H9 (cell line): ENCODE measurements around the gene VGLL2. TPM values are rescaled to one million over a fixed set of nuclear protein-coding genes. Genes with fewer than 3 reads are reported as not detected.

ENCODE experiments used
- DNase-seq: peaks from one replicate; pipeline ENCODE4 v3.0.0-alpha.2; 2017
- H2AFZ ChIP-seq: one replicate; pipeline ENCODE4 v1.6.1; 2013; ENCODE audit warnings: mild to moderate bottlenecking, low read length, control low read depth, moderate library complexity
- H2AK5ac ChIP-seq: 2 replicates; pipeline ENCODE4 v1.6.1; 2013; ENCODE audit warnings: low read length, control low read depth, mixed read lengths; ENCODE audit not compliant: insufficient read length
- H2BK120ac ChIP-seq: one replicate; pipeline ENCODE4 v1.6.1; 2013; ENCODE audit warnings: low read depth, mild to moderate bottlenecking, low read length, control low read depth, inconsistent platforms; ENCODE audit not compliant: poor library complexity, severe bottlenecking
- H2BK12ac ChIP-seq: 2 replicates; pipeline ENCODE4 v1.6.1; 2013; ENCODE audit warnings: low read length, control low read depth, mixed read lengths, low read depth; ENCODE audit not compliant: insufficient read length
- H2BK15ac ChIP-seq: 2 replicates; pipeline ENCODE4 v1.6.1; 2013; ENCODE audit warnings: low read depth, low read length, control low read depth
- H2BK20ac ChIP-seq: one replicate; pipeline ENCODE4 v1.6.1; 2013; ENCODE audit warnings: low read depth, mild to moderate bottlenecking, low read length, control low read depth, inconsistent platforms; ENCODE audit not compliant: poor library complexity, severe bottlenecking
- H2BK5ac ChIP-seq: 2 replicates; pipeline ENCODE4 v1.6.1; 2013; ENCODE audit warnings: low read length, control low read depth, mixed read lengths; ENCODE audit not compliant: insufficient read length
- H3K14ac ChIP-seq: 2 replicates; pipeline ENCODE4 v1.6.1; 2013; ENCODE audit warnings: low read length, control low read depth; ENCODE audit not compliant: insufficient read depth
- H3K18ac ChIP-seq: 2 replicates; pipeline ENCODE4 v1.6.1; 2013; ENCODE audit warnings: low read depth, mild to moderate bottlenecking, mixed read lengths, low read length, control low read depth; ENCODE audit not compliant: insufficient read length
- H3K23ac ChIP-seq: 2 replicates; pipeline ENCODE4 v1.6.1; 2013; ENCODE audit warnings: low read length, control low read depth, mixed read lengths, low read depth; ENCODE audit not compliant: insufficient read length
- H3K23me2 ChIP-seq: 2 replicates; pipeline ENCODE4 v1.6.1; 2013; ENCODE audit warnings: low read depth, mild to moderate bottlenecking, mixed read lengths, low read length, control low read depth; ENCODE audit not compliant: insufficient read length, poor library complexity, severe bottlenecking
- H3K27ac ChIP-seq: 2 replicates; pipeline ENCODE4 v1.5.1; 2013; ENCODE audit warnings: low read length, control low read depth, mixed read lengths, low read depth; ENCODE audit not compliant: insufficient read length
- H3K27me3 ChIP-seq: 2 replicates; pipeline ENCODE4 v1.6.1; 2013; ENCODE audit warnings: low read length, control low read depth, inconsistent platforms; ENCODE audit not compliant: insufficient read depth
- H3K4ac ChIP-seq: 2 replicates; pipeline ENCODE4 v1.6.1; 2013; ENCODE audit warnings: low read depth, mild to moderate bottlenecking, control low read depth, inconsistent platforms, low read length, moderate library complexity
- H3K4me1 ChIP-seq: 2 replicates; pipeline ENCODE4 v1.6.1; 2013; ENCODE audit warnings: low read length, control low read depth, inconsistent platforms; ENCODE audit not compliant: insufficient read depth
- H3K4me2 ChIP-seq: 2 replicates; pipeline ENCODE4 v1.6.1; 2013; ENCODE audit warnings: low read length, control low read depth, mixed read lengths; ENCODE audit not compliant: insufficient read length, insufficient read depth
- H3K56ac ChIP-seq: 2 replicates; pipeline ENCODE4 v1.6.1; 2013; ENCODE audit warnings: low read depth, mild to moderate bottlenecking, mixed read lengths, low read length, control low read depth; ENCODE audit not compliant: insufficient read length
- H3K79me1 ChIP-seq: 2 replicates; pipeline ENCODE4 v1.6.1; 2013; ENCODE audit warnings: low read depth, mild to moderate bottlenecking, moderate library complexity, low read length, control low read depth, inconsistent platforms; ENCODE audit not compliant: insufficient read depth, poor library complexity, severe bottlenecking
- H3K79me2 ChIP-seq: 2 replicates; pipeline ENCODE4 v1.6.1; 2013; ENCODE audit warnings: low read length, control low read depth, inconsistent platforms; ENCODE audit not compliant: insufficient read depth
- H3K9ac ChIP-seq: 2 replicates; pipeline ENCODE4 v1.6.1; 2013; ENCODE audit warnings: low read length, control low read depth, mixed read lengths; ENCODE audit not compliant: insufficient read length; ENCODE audit errors: extremely low read depth
- H3K9me3 ChIP-seq: one replicate; pipeline ENCODE4 v1.6.1; 2013; ENCODE audit warnings: low read depth, low read length, inconsistent platforms; ENCODE audit not compliant: control insufficient read depth
- H3T11ph ChIP-seq: one replicate; pipeline ENCODE4 v1.6.1; 2013; ENCODE audit warnings: mild to moderate bottlenecking, low read length, control low read depth, inconsistent platforms
- H4K20me1 ChIP-seq: one replicate; pipeline ENCODE4 v1.6.1; 2013; ENCODE audit not compliant: control insufficient read depth, insufficient read length, insufficient read depth
- H4K5ac ChIP-seq: 2 replicates; pipeline ENCODE4 v1.6.1; 2013; ENCODE audit warnings: low read depth, mild to moderate bottlenecking, mixed read lengths, low read length, control low read depth; ENCODE audit not compliant: insufficient read length
- H4K8ac ChIP-seq: replicated peaks from 2 replicates; pipeline ENCODE4 v1.6.1; 2013; ENCODE audit warnings: low read length, control low read depth, mixed read lengths, low read depth; ENCODE audit not compliant: insufficient read length
- H4K91ac ChIP-seq: 2 replicates; pipeline ENCODE4 v1.6.1; 2013; ENCODE audit warnings: low read depth, mild to moderate bottlenecking, moderate library complexity, mixed read lengths, low read length, control low read depth; ENCODE audit not compliant: insufficient read length
- H3K27ac Mint-ChIP-seq, 3 experiments: 2 replicates in 2 of 3; 3 replicates in 1 of 3; pipeline ENCODE4 v1.8.0; 2020 to 2021; ENCODE audit warnings: mixed read lengths in 3 of 3, mild to moderate bottlenecking in 1 of 3, moderate library complexity in 1 of 3
- H3K27me3 Mint-ChIP-seq: 2 replicates; pipeline ENCODE4 v1.8.0; 2021; ENCODE audit warnings: low read depth, mild to moderate bottlenecking, moderate library complexity, mixed read lengths
- H3K36me3 Mint-ChIP-seq, 3 experiments: 2 replicates in 2 of 3; 3 replicates in 1 of 3; pipeline ENCODE4 v1.8.0; 2020 to 2021; ENCODE audit warnings: low read depth in 3 of 3, mixed read lengths in 3 of 3; ENCODE audit not compliant: insufficient read depth in 1 of 3
- H3K4me1 Mint-ChIP-seq, 2 experiments: 2 replicates each; pipeline ENCODE4 v1.8.0; 2020; ENCODE audit warnings: mixed read lengths in 2 of 2
- H3K4me3 Mint-ChIP-seq, 2 experiments: 2 replicates in 1 of 2; 3 replicates in 1 of 2; pipeline ENCODE4 v1.8.0; 2020 to 2021; ENCODE audit warnings: mild to moderate bottlenecking in 2 of 2, mixed read lengths in 2 of 2, moderate library complexity in 1 of 2
- H3K9me3 Mint-ChIP-seq, 2 experiments: 2 replicates in 1 of 2; 3 replicates in 1 of 2; pipeline ENCODE4 v1.8.0; 2020; ENCODE audit warnings: mild to moderate bottlenecking in 2 of 2, mixed read lengths in 2 of 2, moderate library complexity in 1 of 2
- CTCF ChIP-seq: fragments of 200-600 bp; sonication (generic); conservative IDR thresholded peaks from 3 replicates; pipeline ENCODE4 v1.8.0; 2021; ENCODE audit warnings: antibody characterized with exemption, mild to moderate bottlenecking
- WGBS: extraction: QIAGEN DNeasy Blood & Tissue Kit; methylation state at CpG from one replicate; pipeline ENCODE4 v1.1.7; 2013; ENCODE audit warnings: missing lambda C conversion rate, low lambda C conversion rate, mixed read lengths; ENCODE audit not compliant: insufficient read length; ENCODE audit errors: extremely low coverage; 5-methylcytosine and 5-hydroxymethylcytosine counted together
- total RNA-seq: library from RNA; stranded (reverse); gene quantifications from 2 replicates; pipeline ENCODE4 v1.2.1, GENCODE V29; 2021

The VGLL2 gene
- total RNA-seq, 1 experiment from 2014 or later, result not detected

GRCh38 chr6:117232196-117232595 is 33.2 kb upstream of the VGLL2 start:
- Histone ChIP-seq H4K8ac (no peak overlapping the region), H3K79me2 (no peaks in the 10 kb centered on the region), H2BK12ac (no peak overlapping the region), H3K79me1 (no peaks in the 10 kb centered on the region), H2BK120ac (no peak overlapping the region), H3K9me3 (no peaks in the 10 kb centered on the region), H3K14ac (no peak overlapping the region), H3K56ac (no peak overlapping the region), H4K5ac (no peak overlapping the region), H3K27ac (no peak overlapping the region), H2BK5ac (no peak overlapping the region), H3K4ac (no peak overlapping the region), H4K20me1 (no peaks in the 10 kb centered on the region), H2BK20ac (no peak overlapping the region), H3K4me2 (no peak overlapping the region), H3K23ac (no peak overlapping the region), H2BK15ac (no peak overlapping the region), H3K27me3 (no peaks in the 10 kb centered on the region), H3K23me2 (no peaks in the 10 kb centered on the region), H3T11ph (no peak overlapping the region), H3K18ac (no peak overlapping the region), H2AFZ (no peak overlapping the region), H3K4me1 (no peaks in the 10 kb centered on the region), H3K9ac (no peak overlapping the region), H4K91ac (no peak overlapping the region), H2AK5ac (no peak overlapping the region)
- H3K4me3 Mint-ChIP-seq, result no peak overlapping the region
- peaks cover 0 to 5% of the 10 kb centered on the region in 2 experiments; a peak in 1 of 5 replicates for H3K9me3 Mint-ChIP-seq
- H3K27me3 Mint-ChIP-seq, result no peaks in the 10 kb centered on the region; the same call in 1 of the 2 replicates
- TF ChIP-seq CTCF, result no peak
- no peaks in the 10 kb centered on the region for H3K36me3 Mint-ChIP-seq
- no peak for DNase-seq
- WGBS, result no CpG with 5 or more reads among the region's 4 CpGs
- no peak overlapping the region for H3K27ac Mint-ChIP-seq
- no peaks in the 10 kb centered on the region for H3K4me1 Mint-ChIP-seq
